Endothelial cell of umbilical vein (primary cell): Measurements from ENCODE around the gene CACNA2D3. TPM values are rescaled to one million over a fixed set of nuclear protein-coding genes. Genes with fewer than 3 reads are reported as not detected.

Source experiments
- BruUV-seq: library from RNA; stranded (reverse); fragments of 400-500 nt; replicated peaks from 2 replicates; lab custom pipeline; 2021; lab: Mats Ljungman, UMichigan
- CTCF ChIA-PET: fragments of 300-600, 350-600 bp; sonication (Branson Sonifier 250); formaldehyde crosslinking; loops from one replicate; lab custom pipeline; 2021; ENCODE audit warnings: antibody characterized with exemption, inconsistent platforms; lab: Charles Lee
- POLR2A ChIA-PET: fragments of 300-600, 350-600 bp; sonication (Branson Sonifier 250); formaldehyde crosslinking; loops from one replicate; lab custom pipeline; 2021; ENCODE audit warnings: antibody characterized with exemption, inconsistent platforms; lab: Charles Lee
- DNase-seq: peaks from one replicate; pipeline ENCODE4 v3.0.0-alpha.2; 2011; ENCODE audit warnings: low read depth, low spot score
- FAIRE-seq: peaks from 2 replicates; lab custom pipeline; 2011; peaks lifted over from hg19 to GRCh38; lab: Jason Lieb, UNC
- H2AFZ ChIP-seq: 2 replicates; pipeline ENCODE4 v1.6.0; 2012; ENCODE audit warnings: low read depth, low read length, control low read depth, inconsistent platforms
- H3K27ac ChIP-seq: 2 replicates; pipeline ENCODE4 v1.5.1; 2011; ENCODE audit warnings: low read depth, mild to moderate bottlenecking, control low read depth, low read length, moderate library complexity; ENCODE audit not compliant: insufficient read depth
- H3K27me3 ChIP-seq, 2 experiments: 2 replicates each; pipeline versions ENCODE4 v1.6.0 to v1.6.1; 2011; ENCODE audit warnings: low read length in 2 of 2, mixed read lengths in 1 of 2; ENCODE audit not compliant: control insufficient read depth in 2 of 2, insufficient read depth in 2 of 2
- H3K36me3 ChIP-seq, 2 experiments: 2 replicates in 1 of 2; 3 replicates in 1 of 2; pipeline ENCODE4 v1.5.1; 2011; ENCODE audit warnings: low read length in 2 of 2, mild to moderate bottlenecking in 1 of 2, moderate library complexity in 1 of 2; ENCODE audit not compliant: control insufficient read depth in 2 of 2, insufficient read depth in 2 of 2; ENCODE audit errors: extremely low read depth in 1 of 2
- H3K4me1 ChIP-seq: 3 replicates; pipeline ENCODE4 v1.5.1; 2011; ENCODE audit warnings: mild to moderate bottlenecking, low read length; ENCODE audit not compliant: control insufficient read depth, insufficient read depth; ENCODE audit errors: extremely low read depth
- H3K4me2 ChIP-seq: 2 replicates; pipeline ENCODE4 v1.6.1; 2011; ENCODE audit warnings: low read length, control low read depth, mixed read lengths; ENCODE audit not compliant: insufficient read depth
- H3K4me3 ChIP-seq, 3 experiments: fragments of 200-600 bp in 1 of 3; sonication (generic), shearing (Covaris generic) in 1 of 3; replicated peaks in 1 of 3; 2 replicates each; pipeline ENCODE4 v1.5.1; 2011 to 2016; ENCODE audit warnings: control low read depth in 3 of 3, low read length in 3 of 3, mild to moderate bottlenecking in 2 of 3, inconsistent platforms in 1 of 3, low read depth in 1 of 3, moderate library complexity in 1 of 3; ENCODE audit not compliant: insufficient read depth in 1 of 3
- H3K79me2 ChIP-seq: 2 replicates; pipeline ENCODE4 v1.6.0; 2012; ENCODE audit warnings: low read length, inconsistent platforms; ENCODE audit not compliant: control insufficient read depth, insufficient read depth
- H3K9ac ChIP-seq: replicated peaks from 2 replicates; pipeline ENCODE3; 2011; ENCODE audit warnings: low read length, control low read depth; ENCODE audit not compliant: insufficient read depth; ENCODE audit errors: extremely low read depth
- H3K9me1 ChIP-seq: replicated peaks from 3 replicates; pipeline ENCODE4 v1.6.0; 2011; ENCODE audit warnings: mild to moderate bottlenecking, low read length; ENCODE audit not compliant: control insufficient read depth, insufficient read depth; ENCODE audit errors: extremely low read depth
- H3K9me3 ChIP-seq: replicated peaks from 2 replicates; pipeline ENCODE4 v1.5.1; 2012; ENCODE audit warnings: low read length, inconsistent platforms; ENCODE audit not compliant: control insufficient read depth, insufficient read depth
- H4K20me1 ChIP-seq: replicated peaks from 2 replicates; pipeline ENCODE3; 2011; ENCODE audit warnings: mild to moderate bottlenecking, low read length; ENCODE audit not compliant: control insufficient read depth, insufficient read depth; ENCODE audit errors: extremely low read depth
- CTCF ChIP-seq, 2 donors: IDR thresholded peaks; 1 replicate in 1 of 2; 2 replicates in 1 of 2; pipeline ENCODE4 v1.5.1; 2011; ENCODE audit warnings: low read length in 2 of 2, mild to moderate bottlenecking in 2 of 2, moderate library complexity in 2 of 2, control low read depth in 1 of 2, inconsistent platforms in 1 of 2, low read depth in 1 of 2; ENCODE audit not compliant: insufficient read depth in 1 of 2; ENCODE audit errors: extremely low read depth in 1 of 2
- EZH2 ChIP-seq: IDR thresholded peaks from 2 replicates; pipeline ENCODE4 v1.6.1; 2012; ENCODE audit warnings: borderline replicate concordance, low read depth, mild to moderate bottlenecking, moderate library complexity, low read length, inconsistent platforms; ENCODE audit not compliant: severe bottlenecking
- FOS ChIP-seq: IDR thresholded peaks from 2 replicates; pipeline ENCODE4 v1.6.1; 2011; ENCODE audit warnings: mild to moderate bottlenecking, low read length, moderate library complexity, borderline replicate concordance; ENCODE audit not compliant: insufficient read depth
- GATA2 ChIP-seq: IDR thresholded peaks from 2 replicates; pipeline ENCODE4 v1.7.0; 2011; ENCODE audit warnings: low read depth, mild to moderate bottlenecking, moderate library complexity, mixed read lengths, low read length; ENCODE audit not compliant: insufficient read length, insufficient read depth
- JUN ChIP-seq: IDR thresholded peaks from 2 replicates; pipeline ENCODE4 v1.6.1; 2011; ENCODE audit warnings: borderline replicate concordance, low read depth; ENCODE audit not compliant: insufficient read length, insufficient read depth
- MAX ChIP-seq: IDR thresholded peaks from 2 replicates; pipeline ENCODE4 v1.6.1; 2011; ENCODE audit not compliant: insufficient read depth, insufficient read length
- MYC ChIP-seq: IDR thresholded peaks from one replicate; pipeline ENCODE4 v1.6.1; 2011; ENCODE audit warnings: mild to moderate bottlenecking, low read depth, low read length
- POLR2A ChIP-seq: IDR thresholded peaks from 2 replicates; pipeline ENCODE4 v1.6.1; 2012; ENCODE audit warnings: low read depth, mild to moderate bottlenecking, control low read depth, low read length
- POLR2AphosphoS5 ChIP-seq: IDR thresholded peaks from 2 replicates; pipeline ENCODE4 v1.6.1; 2012; ENCODE audit warnings: low read depth, mild to moderate bottlenecking, control low read depth, low read length, moderate library complexity; ENCODE audit not compliant: insufficient read depth
- dilution Hi-C: fragments of 300-500 bp; cut with MboI; formaldehyde crosslinking; loops from one replicate; pipeline ENCODE4 v1.15.0; 2019; ENCODE audit warnings: low sequenced_read_pairs; ENCODE audit not compliant: extremely low pct_ligation_motif_present
- intact Hi-C: fragments of 100-400 bp; cut with micrococcal nuclease; formaldehyde crosslinking; loops from one replicate; pipeline ENCODE4 v1.10.0; 2022
- polyA plus RNA-seq, 4 experiments: library from polyadenylated mRNA; depleted of rRNA in 3 of 4; stranded (reverse) in 3 of 4; unstranded in 1 of 4; fragments of >200 nt; gene quantifications; 2 replicates each; pipeline versions ENCODE4 v1.2.1 to v1.2.3, GENCODE V29; 2011 to 2012; ENCODE audit warnings: missing spikeins in 1 of 4
- total RNA-seq: library from RNA; stranded (reverse); gene quantifications from 2 replicates; pipeline ENCODE4 v1.2.3, GENCODE V29; 2021

CACNA2D3 gene
- total and polyA plus RNA-seq, 2 donors (not counting 3 experiments of a cell fraction or from before 2014, with no cell fraction given), result not detected

- Histone ChIP-seq H3K79me2 (no peaks in the 10 kb centered on the region), H3K4me1 (no peaks in the 10 kb centered on the region), H4K20me1 (no peaks in the 10 kb centered on the region), H3K27me3 (no peaks in the 10 kb centered on the region), H2AFZ (no peak overlapping the region), H3K36me3 (no peaks in the 10 kb centered on the region), H3K9me3 (peaks cover 4% of the 10 kb centered on the region), H3K9ac (no peak overlapping the region), H3K27ac (no peak overlapping the region), H3K9me1 (no peaks in the 10 kb centered on the region), H3K4me3 (no peak overlapping the region), H3K4me2 (no peak overlapping the region)
- ChIA-PET POLR2A (no interaction called here), CTCF (no interaction called here)
- dilution Hi-C loops (no loop called here), intact Hi-C loops (no loop called here)
- no peak for FAIRE-seq
- BruUV-seq, result no TSS peak
- no peak for DNase-seq
- TF ChIP-seq POLR2AphosphoS5 (no peak), FOS (no peak), MAX (no peak), MYC (no peak), CTCF (IDR thresholded peaks at IDR 0.05; ENCODE audit: extremely low read depth in 1 of 2, insufficient read depth in 1 of 2, low read depth in 1 of 2, low read length in 2 of 2) (no peak), GATA2 (no peak), JUN (no peak), POLR2A (no peak), EZH2 (no peak)
Observed at GRCh38 chr3:54357301-54357700, 234.9 kb downstream of the CACNA2D3 start.
